Measurements from ENCODE around the gene ADIPOR2.
A peak's percentile ranks its signal among the peaks of the same experiment; 100 is the strongest.

ADIPOR2 gene

DNA sequence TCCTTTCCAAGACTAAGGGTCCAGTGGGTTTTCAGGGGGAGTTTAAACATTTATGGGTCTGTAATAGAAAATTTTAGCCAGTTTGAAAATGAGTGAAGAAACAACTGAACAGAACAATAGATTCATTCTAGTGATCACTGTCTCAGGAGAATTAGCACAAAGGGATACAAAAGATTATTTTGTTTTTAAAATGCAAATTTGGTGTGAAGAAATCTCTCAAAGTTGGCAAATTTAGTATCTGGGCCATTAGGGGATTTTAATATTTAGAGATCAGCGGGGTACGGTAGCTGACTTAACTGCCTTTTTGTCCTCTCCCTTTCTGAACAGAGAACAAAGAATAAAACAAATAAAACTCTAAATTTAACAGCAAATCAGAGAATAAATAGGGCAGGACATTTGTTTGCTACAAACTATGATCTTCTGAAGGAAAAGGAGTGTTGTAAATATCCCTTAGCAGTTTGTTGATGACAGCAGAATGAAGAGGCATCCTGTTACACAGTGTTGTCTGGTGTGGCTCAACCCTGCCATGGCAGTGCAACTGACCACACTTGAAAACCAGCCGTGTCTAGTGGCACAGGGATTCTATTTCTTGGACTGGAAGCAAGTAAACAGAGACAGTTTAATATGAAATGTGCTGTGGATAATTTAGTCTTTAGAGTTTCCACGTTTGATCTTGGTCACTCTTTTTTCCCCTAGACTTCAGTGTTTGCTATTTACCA lies 83.2 kb downstream of the ADIPOR2 start:
- DNase-seq (ENCODE audit: low spot score) = no peak

GRCh38 chr12:1776170-1776921 lies 85.5 kb downstream of the ADIPOR2 start:
- no peak for DNase-seq (ENCODE audit: low spot score)

GRCh38 chr12:1777798-1778197 lies 86.9 kb downstream of the ADIPOR2 start:
- DNase-seq (ENCODE audit: low spot score) = no peak

DNA sequence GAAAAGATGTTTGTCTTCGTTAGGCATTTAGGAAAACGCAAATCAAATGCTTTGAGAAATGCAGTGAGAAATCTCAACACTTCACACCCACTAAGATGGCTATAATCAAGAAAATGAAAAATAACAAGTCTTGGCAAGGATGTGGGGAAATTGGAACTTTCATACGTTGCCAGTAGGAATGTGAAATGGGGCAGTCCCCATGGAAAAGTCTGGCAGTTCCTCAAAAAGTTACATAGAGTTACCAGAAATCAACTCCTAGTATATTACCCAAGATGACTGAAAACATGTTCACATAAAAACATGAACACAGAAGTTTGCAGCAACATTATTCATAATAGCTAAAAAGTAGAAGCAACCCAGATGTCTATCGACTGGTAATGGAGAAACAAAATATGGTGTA lies 88.0 kb downstream of the ADIPOR2 start:
- no peak for DNase-seq (ENCODE audit: low spot score)

DNA sequence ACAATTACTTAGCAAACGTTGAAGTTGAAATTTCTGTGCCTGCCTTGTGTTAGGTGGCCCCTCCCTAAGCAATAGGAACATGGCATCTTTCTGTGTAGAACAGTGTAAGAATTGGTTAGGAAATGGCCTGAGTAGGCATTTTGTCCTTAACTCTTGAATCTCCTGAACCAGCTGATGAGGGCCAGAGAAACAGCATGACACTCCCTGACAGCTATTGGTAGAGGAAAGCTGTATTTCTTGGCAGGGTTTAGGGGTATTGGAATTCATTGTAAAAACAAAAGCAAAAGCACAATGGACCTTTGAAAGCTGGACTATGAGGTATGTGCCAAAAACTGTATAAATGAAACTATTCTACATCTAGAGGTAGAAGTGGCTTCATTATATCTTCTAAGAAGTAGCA lies 88.9 kb downstream of the ADIPOR2 start:
- DNase-seq (ENCODE audit: low spot score) = no peak

- DNase-seq (ENCODE audit: low spot score) = no peak
Observed at GRCh38 chr12:1781772-1782171, 90.9 kb downstream of the ADIPOR2 start.

- no peak for DNase-seq (ENCODE audit: low spot score)
Observed at GRCh38 chr12:1782215-1782614, 91.3 kb downstream of the ADIPOR2 start.

GRCh38 chr12:1787714-1788113 lies 96.8 kb downstream of the ADIPOR2 start:
- no peak for DNase-seq (ENCODE audit: low spot score)

DNA sequence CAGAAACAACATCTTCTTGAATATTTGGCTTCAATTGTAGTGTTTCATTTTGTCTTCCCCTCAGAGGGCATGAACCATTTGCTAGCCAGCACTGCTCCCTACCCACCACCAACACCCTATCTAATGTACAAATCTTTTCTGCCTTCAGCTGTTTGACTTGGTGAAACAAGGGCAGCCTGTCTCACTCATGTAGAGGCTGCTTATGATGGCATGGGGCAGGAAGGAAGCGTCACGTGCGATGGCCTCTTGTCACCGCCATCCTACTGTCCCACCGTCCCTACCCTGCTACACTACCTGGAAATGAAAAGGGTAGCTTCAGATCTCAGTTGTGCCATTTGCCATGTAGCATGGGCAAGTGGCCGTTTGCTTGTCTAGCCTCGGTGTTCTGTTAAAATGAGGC lies 99.6 kb downstream of the ADIPOR2 start:
- DNase-seq (ENCODE audit: low spot score) = no peak

DNA sequence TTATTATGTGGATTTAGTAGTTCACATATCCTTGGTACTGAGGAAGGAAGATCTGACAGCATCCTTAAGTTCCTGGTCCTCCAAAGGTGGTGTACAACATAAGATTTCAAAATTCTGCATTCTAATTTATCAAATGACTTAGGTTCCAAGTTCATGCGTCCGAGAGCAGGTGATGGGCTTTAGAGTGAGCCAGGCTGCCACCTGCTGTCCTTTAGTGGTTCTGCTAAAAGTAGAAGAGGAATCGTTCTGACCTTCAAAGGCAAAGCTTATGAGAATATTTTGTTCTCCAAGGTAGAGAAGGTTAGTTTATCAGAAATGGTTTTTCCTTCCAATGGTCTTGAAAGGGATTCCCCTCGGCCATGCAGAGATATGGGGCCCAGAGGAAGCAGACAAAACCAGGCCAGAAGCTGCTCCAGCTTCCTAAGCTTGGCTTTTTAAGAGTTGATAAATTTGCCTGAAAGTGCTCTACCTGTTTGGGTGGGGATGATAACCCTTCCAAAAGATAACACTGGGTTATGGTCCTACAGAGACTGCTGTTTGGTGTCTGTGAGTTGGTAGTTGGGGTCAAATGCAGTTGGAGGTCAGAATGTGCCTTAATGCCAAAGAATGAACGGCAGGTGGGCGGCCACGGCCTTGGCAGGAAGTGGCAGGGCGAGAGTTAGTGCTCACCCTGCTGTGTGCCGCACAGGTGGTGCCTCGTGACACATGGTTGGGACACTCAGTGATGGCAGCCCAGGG lies 100.4 kb downstream of the ADIPOR2 start:
- peak; percentile 82 for DNase-seq (ENCODE audit: low spot score)

DNA sequence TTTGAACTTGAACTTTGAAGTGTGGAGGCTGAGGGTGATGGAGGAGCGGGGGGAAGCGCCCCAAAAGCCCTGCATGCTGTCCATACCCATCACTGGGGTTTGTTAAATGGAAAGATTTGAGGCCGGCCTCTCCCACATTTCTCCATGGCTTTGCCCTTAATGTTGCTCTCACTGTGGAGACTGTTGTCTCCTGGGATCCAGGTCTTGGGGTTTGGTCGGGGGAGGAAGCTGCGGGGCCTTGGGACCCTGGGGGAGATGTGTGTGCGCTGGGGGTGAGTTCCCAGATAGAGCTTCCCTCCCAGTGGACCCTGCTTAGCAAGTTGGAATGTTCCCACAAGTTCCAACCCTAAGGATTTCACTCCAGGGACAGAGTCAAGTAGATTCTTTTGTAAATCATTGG lies 101.5 kb downstream of the ADIPOR2 start:
- no peak for DNase-seq (ENCODE audit: low spot score)

- DNase-seq (ENCODE audit: low spot score) = no peak
Observed at GRCh38 chr12:1793426-1794210, 102.7 kb downstream of the ADIPOR2 start.

- no peak for DNase-seq (ENCODE audit: low spot score)
Observed at GRCh38 chr12:1794440-1795090, 103.7 kb downstream of the ADIPOR2 start.

DNA sequence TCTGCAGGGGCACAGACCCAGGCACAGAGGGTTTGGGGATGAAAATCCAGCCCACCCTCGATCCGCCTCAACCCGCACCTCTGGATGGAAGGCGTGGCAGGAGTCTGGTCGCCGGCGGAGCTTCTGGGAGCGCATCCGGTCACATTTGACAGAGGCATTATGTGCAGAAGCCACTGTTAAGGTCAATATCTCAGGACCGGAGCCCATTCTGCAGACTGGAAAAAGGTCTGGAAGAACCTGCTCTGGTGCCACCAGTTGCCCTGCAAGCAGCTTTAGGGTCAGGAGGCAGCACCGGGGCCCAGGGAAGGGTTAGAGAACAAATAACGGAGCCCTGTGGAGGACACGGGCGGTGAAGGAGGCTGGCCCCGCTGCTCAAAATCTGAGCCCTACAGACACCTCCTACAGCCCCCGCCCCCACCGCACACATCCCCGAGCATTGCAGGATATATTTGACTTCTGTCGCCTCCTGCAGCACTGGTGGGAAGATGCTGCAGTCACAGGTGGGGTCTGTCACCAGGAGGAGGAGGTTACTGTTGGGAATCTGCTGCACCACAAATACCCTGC lies 104.4 kb downstream of the ADIPOR2 start:
- no peak for DNase-seq (ENCODE audit: low spot score)

DNA sequence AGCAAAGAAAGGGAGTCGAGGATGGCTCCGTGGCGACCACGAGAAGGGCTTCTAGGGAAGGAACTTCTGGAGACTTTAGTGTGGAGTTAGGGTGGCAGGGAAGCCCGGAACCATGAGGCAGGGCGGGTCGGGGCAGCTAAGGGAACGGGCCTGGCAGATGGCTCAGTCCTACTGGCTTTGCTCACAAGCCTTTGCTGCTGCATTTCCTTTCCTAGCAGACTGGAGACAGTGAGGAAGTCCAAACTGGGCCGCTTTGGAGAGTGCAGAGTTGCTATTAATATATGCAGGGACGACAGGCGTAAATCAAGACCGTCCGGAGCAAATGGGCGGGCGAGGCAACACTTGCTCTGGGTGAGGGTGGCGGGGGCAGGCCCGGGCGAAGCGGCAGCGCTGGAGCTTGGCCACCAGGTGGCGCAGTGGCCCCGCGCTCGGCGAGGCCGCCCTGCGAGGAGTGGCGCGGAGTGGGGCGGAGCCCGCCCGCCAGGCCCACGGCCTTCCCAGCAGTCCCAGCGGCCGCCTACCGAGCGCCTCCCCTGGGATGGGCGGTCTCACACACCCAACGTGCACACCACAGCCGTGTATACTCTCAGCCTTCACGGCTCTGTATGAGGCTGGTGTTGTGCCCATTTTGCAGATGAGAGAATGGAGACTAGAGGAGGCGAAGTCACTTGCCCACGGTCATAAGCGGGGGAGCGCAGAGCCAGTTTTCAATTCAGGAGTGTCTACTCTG lies 105.1 kb downstream of the ADIPOR2 start:
- DNase-seq (ENCODE audit: low spot score) = peak; percentile 95

- peak; percentile 59 for DNase-seq (ENCODE audit: low spot score)
Observed at GRCh38 chr12:1796515-1797010, 105.7 kb downstream of the ADIPOR2 start.

- DNase-seq (ENCODE audit: low spot score) = peak; percentile 63
Observed at GRCh38 chr12:1797011-1797901, 106.4 kb downstream of the ADIPOR2 start.

DNA sequence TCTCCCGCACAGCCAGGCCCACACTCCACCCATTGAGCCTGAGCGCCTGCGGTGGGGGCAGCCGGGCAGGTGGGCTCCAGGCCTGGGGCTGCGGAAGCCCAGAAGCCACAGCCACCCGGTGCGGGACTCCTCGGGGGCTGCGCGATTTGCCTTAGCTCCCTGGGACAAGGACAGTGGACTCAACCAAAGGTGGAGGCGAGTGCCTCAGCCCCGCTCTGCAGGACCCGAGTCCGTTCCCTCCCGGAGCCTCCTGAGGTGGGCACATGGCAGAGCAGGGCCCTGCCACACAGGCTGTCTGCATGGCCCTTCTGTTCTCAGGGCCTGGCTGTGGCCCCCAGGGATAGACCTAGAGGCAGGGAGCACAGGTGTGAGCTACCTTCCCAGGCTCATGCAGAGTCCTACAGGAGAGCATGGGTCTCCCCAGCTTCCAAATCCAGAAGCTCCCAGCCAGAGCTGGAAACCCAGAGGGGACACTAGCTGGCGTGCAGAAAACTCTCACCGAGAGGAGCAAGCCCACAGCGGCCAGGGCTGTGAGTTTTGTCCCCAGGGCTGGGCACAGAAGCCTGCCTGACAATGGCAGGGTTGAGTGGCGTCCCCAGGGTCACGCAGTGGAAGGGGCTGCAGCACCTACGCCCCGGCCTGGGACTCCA lies 107.2 kb downstream of the ADIPOR2 start:
- DNase-seq (ENCODE audit: low spot score) = no peak

DNA sequence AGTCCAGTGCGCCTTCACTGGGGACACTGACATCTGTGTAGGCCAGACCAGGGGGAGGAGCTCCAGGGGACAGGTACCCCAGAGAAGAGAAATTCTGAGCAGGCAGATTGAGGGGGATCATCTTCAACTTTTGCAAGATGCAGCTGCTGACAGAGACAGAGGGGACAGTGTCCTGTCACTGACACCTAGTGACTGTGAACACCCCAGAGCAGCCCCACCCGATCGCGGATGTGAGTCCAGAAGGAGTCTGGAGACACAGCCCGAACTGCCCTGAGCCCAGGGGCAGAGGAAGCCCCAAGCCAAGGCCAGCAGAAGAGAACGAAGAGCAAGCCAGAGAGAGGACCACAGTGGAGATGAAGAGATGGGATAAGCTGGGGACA lies 107.8 kb downstream of the ADIPOR2 start:
- DNase-seq (ENCODE audit: low spot score) = no peak

Measured in hematopoietic multipotent progenitor cell treated with erythropoietin and hydrocortisone succinate and interleukin-3 and kit ligand, for 15 days (in vitro differentiated cells).